Measurements from ENCODE around the gene LMBR1. TPM values are rescaled to one million over a fixed set of nuclear protein-coding genes. Genes with fewer than 3 reads are reported as not detected.

Gene LMBR1
- total and polyA plus RNA-seq, 4 donors: 11.2 to 35.7 (median 17.9) TPM

DNA sequence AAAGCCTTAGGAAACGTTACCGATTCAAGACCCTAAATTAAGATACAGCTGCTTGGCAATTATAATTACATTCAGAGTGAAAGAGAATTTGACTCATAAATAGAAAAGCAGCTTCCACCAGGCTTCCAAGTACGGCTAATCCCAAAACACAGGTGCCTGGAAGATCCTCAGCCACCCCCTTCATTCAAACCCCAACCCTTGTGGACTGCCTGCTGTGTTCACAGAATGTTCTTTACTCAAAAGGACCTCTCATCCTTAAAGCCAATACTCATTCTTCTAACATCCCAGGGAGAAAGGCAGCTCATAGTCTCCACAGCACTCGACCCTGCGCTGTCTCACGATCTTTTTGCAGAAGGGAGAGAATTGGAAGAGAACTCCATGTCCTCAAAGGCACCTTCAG is 219.5 kb downstream of the LMBR1 start:
- no peak overlapping the region for H3K9ac ChIP-seq (ENCODE audit: low read depth in 1 of 2, low read length in 2 of 2)
- H3K4me3 ChIP-seq (ENCODE audit: low read depth in 1 of 3, low read length in 3 of 3): no peak overlapping the region
- no peak for DNase-seq (ENCODE audit: low spot score)
- no peak overlapping the region for H3K27ac ChIP-seq (ENCODE audit: low read depth in 1 of 2, low read length in 2 of 2)
- H3K4me1 ChIP-seq (ENCODE audit: control insufficient read depth in 4 of 4, insufficient read depth in 4 of 4, low read length in 3 of 4): no peaks in the 10 kb centered on the region
- no peaks in the 10 kb centered on the region for H3K9me3 ChIP-seq (ENCODE audit: control insufficient read depth in 4 of 4, low read length in 3 of 4)
- H3K36me3 ChIP-seq (ENCODE audit: control insufficient read depth in 4 of 4, insufficient read depth in 3 of 4, low read depth in 1 of 4, low read length in 3 of 4): peaks cover 7 to 28% (median 8%) of the 10 kb centered on the region in 4 donors
- 97% methylated on average over 6 of the region's 6 CpGs for WGBS
- H3K27me3 ChIP-seq (ENCODE audit: control insufficient read depth in 4 of 4, insufficient read depth in 4 of 4, low read length in 3 of 4): no peaks in the 10 kb centered on the region
- TF ChIP-seq SP1 (IDR thresholded peaks at IDR 0.05): no peak
- no peak for TF ChIP-seq EGR1 (IDR thresholded peaks at IDR 0.05; ENCODE audit: low read depth in 2 of 2)
- no peak for TF ChIP-seq RXRA (IDR thresholded peaks at IDR 0.05)
- TF ChIP-seq TAF1 (conservative IDR thresholded peaks at IDR 0.05): no peak
- TF ChIP-seq NR2F2 (IDR thresholded peaks at IDR 0.05): no peak
- TF ChIP-seq ZBTB33 (IDR thresholded peaks at IDR 0.05): no peak
- TF ChIP-seq, protein P1, sequence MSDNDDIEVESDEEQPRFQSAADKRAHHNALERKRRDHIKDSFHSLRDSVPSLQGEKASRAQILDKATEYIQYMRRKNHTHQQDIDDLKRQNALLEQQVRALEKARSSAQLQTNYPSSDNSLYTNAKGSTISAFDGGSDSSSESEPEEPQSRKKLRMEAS (IDR thresholded peaks at IDR 0.05): no peak
- TF ChIP-seq RAD21 (IDR thresholded peaks at IDR 0.05): no peak
- no peak for TF ChIP-seq HNF4A (conservative IDR thresholded peaks at IDR 0.05)
- TF ChIP-seq FOXA2 (IDR thresholded peaks at IDR 0.05): no peak
- TF ChIP-seq FOXA1 (IDR thresholded peaks at IDR 0.05): no peak
- TF ChIP-seq CTCF (IDR thresholded peaks at IDR 0.05; ENCODE audit: low read depth, low read length, missing input control): no peak

- Histone ChIP-seq H3K27me3 (ENCODE audit: control insufficient read depth in 4 of 4, insufficient read depth in 4 of 4, low read length in 3 of 4) (no peaks in the 10 kb centered on the region), H3K9me3 (ENCODE audit: control insufficient read depth in 4 of 4, low read length in 3 of 4) (no peaks in the 10 kb centered on the region), H3K36me3 (ENCODE audit: control insufficient read depth in 4 of 4, insufficient read depth in 3 of 4, low read depth in 1 of 4, low read length in 3 of 4) (peaks cover 0 to 10% (median 2%) of the 10 kb centered on the region in 4 donors), H3K4me3 (ENCODE audit: low read depth in 1 of 3, low read length in 3 of 3) (no peak overlapping the region), H3K9ac (ENCODE audit: low read depth in 1 of 2, low read length in 2 of 2) (no peak overlapping the region), H3K4me1 (ENCODE audit: control insufficient read depth in 4 of 4, insufficient read depth in 4 of 4, low read length in 3 of 4) (no peaks in the 10 kb centered on the region), H3K27ac (ENCODE audit: low read depth in 1 of 2, low read length in 2 of 2) (no peak overlapping the region)
- DNase-seq (ENCODE audit: low spot score): no peak
- WGBS: 97% methylated on average over 19 of the region's 19 CpGs
- no peak for TF ChIP-seq HNF4A (conservative IDR thresholded peaks at IDR 0.05)
- TF ChIP-seq JUND (IDR thresholded peaks at IDR 0.05): no peak
- no peak for TF ChIP-seq RAD21 (IDR thresholded peaks at IDR 0.05)
- TF ChIP-seq YY1 (IDR thresholded peaks at IDR 0.05): no peak
- no peak for TF ChIP-seq GABPA (IDR thresholded peaks at IDR 0.05 in 1 of 2, conservative IDR thresholded peaks at IDR 0.05 in 1 of 2)
- TF ChIP-seq, protein P1 (IDR thresholded peaks at IDR 0.05): no peak
- TF ChIP-seq CTCF (IDR thresholded peaks at IDR 0.05; ENCODE audit: low read depth, low read length, missing input control): no peak
- no peak for TF ChIP-seq NR2F2 (IDR thresholded peaks at IDR 0.05)
- no peak for TF ChIP-seq SP1 (IDR thresholded peaks at IDR 0.05)
- TF ChIP-seq, protein P2, sequence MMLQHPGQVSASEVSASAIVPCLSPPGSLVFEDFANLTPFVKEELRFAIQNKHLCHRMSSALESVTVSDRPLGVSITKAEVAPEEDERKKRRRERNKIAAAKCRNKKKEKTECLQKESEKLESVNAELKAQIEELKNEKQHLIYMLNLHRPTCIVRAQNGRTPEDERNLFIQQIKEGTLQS (IDR thresholded peaks at IDR 0.05): no peak
- no peak for TF ChIP-seq HNF4G (IDR thresholded peaks at IDR 0.05)
- TF ChIP-seq ZBTB33 (IDR thresholded peaks at IDR 0.05): no peak
- TF ChIP-seq FOXA1 (IDR thresholded peaks at IDR 0.05): no peak
- no peak for TF ChIP-seq FOXA2 (IDR thresholded peaks at IDR 0.05)
- TF ChIP-seq RXRA (IDR thresholded peaks at IDR 0.05): no peak
These were observed 223.8 kb downstream of the LMBR1 start for GRCh38 chr7:156669035-156669828.
